Esophagus muscularis mucosa (tissue), 3 donors: Measurements from ENCODE around the gene CFI.

ENCODE experiments used
- POLR2A ChIP-seq: fragments of 450-650 bp; IDR thresholded peaks from one replicate; pipeline ENCODE4 v1.6.1; 2017; ENCODE audit warnings: antibody characterized with exemption, moderate library complexity, mild to moderate bottlenecking, low read depth
- POLR2AphosphoS5 ChIP-seq, 2 donors: sonication (generic); formaldehyde crosslinking; IDR thresholded peaks; one replicate each; pipeline ENCODE4 v1.6.1; 2017; ENCODE audit warnings: antibody characterized with exemption in 2 of 2
- TF ChIP-seq, protein P1 (sequence below), 3 experiments: fragments of 200-600 bp in 2 of 3; fragments of 450-650 bp in 1 of 3; sonication (generic) in 2 of 3; IDR thresholded peaks; one replicate each; pipeline ENCODE4 v1.5.1; 2017 to 2019; ENCODE audit warnings: antibody characterized with exemption in 3 of 3, mild to moderate bottlenecking in 2 of 3, moderate library complexity in 1 of 3

DNA sequence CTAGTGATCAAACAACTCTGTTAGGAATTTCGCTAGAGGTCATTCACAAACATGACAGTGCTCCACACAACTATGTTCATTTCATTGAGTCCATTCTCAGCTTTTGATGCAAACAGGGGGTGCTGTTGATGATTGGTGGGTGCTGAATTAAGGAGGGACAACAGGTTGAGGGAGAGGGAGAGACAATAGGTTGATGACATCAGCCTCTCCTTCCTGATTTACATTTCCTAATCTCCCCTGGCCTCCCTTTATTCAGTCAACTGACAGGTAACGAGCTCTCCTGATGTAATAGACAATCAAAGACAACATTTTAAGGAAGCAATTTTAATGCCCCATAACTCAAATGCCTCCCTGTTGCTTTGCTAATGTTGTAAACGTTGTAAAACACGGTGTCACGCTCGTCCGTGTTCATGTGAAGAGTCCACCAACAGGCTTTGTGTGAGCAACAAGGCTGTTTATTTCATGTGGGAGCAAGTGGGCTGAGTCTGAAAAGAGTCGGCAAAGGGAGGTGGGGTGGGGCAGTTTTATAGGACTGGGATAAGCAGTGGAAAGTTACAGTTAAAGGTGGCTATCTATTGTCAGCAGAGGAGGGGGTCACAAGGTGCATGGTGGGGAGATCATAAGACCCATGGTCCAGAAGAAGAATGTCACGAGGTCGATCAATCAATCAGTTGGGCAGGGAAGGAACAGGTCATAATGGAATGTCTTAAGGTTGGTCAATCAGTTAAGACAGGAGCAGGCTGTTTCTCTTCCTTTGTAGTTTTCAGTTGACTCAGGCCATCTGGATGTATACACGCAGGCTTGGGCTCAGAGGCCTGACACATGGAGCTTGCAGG lies 9.0 kb upstream of the CFI start:
- TF ChIP-seq, protein P1, sequence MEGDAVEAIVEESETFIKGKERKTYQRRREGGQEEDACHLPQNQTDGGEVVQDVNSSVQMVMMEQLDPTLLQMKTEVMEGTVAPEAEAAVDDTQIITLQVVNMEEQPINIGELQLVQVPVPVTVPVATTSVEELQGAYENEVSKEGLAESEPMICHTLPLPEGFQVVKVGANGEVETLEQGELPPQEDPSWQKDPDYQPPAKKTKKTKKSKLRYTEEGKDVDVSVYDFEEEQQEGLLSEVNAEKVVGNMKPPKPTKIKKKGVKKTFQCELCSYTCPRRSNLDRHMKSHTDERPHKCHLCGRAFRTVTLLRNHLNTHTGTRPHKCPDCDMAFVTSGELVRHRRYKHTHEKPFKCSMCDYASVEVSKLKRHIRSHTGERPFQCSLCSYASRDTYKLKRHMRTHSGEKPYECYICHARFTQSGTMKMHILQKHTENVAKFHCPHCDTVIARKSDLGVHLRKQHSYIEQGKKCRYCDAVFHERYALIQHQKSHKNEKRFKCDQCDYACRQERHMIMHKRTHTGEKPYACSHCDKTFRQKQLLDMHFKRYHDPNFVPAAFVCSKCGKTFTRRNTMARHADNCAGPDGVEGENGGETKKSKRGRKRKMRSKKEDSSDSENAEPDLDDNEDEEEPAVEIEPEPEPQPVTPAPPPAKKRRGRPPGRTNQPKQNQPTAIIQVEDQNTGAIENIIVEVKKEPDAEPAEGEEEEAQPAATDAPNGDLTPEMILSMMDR (IDR thresholded peaks at IDR 0.05), result no peak
- TF ChIP-seq POLR2AphosphoS5 (IDR thresholded peaks at IDR 0.05) (no peak), POLR2A (no peak)
